IPS-18c (cell line): ENCODE results near the gene IDUA.
"Not testable (repeated sequence)": the region's sequence is repeated elsewhere in the genome, so short reads cannot be mapped to it uniquely, and the experiment has no call there.

Source experiments
- H3K4me3 ChIP-seq: 2 replicates; pipeline ENCODE4 v1.7.0; 2013; ENCODE audit warnings: low read depth, mild to moderate bottlenecking, low read length, moderate library complexity; ENCODE audit not compliant: insufficient read depth
- H3K9me3 ChIP-seq: one replicate; pipeline ENCODE4 v1.6.1; 2013; ENCODE audit warnings: mild to moderate bottlenecking, low read length, moderate library complexity; ENCODE audit not compliant: control insufficient read depth, insufficient read depth

IDUA gene

DNA sequence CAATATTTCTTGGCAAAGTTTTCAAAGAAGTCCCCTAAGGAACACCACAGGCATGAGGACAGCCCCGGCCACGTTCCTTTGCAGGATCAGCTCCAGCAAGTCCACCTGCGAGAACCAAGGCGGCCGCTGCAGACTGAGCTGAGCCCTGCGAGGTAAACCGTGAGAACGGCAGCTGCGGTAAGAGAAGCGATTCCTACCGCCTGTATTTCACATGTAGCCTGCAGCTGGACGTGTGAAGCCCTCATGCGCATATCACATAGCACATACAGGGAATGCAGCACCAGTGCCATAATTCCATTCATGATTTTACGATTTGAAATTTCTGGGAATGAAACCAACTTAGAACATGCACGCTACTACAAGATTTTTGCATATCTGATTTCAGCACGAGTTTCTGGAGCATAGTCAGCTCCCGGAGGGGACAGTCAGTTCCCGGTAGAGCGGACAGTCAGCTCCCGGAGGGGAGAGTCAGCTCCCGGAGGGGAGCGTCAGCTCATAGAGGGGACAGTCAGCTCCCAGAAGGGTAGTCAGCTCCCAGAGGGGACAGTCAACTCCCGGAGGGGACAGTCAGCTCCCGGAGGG, 66.3 kb downstream of the IDUA start:
- Histone ChIP-seq H3K4me3 (no peak overlapping the region), H3K9me3 (no peaks in the 10 kb centered on the region)

DNA sequence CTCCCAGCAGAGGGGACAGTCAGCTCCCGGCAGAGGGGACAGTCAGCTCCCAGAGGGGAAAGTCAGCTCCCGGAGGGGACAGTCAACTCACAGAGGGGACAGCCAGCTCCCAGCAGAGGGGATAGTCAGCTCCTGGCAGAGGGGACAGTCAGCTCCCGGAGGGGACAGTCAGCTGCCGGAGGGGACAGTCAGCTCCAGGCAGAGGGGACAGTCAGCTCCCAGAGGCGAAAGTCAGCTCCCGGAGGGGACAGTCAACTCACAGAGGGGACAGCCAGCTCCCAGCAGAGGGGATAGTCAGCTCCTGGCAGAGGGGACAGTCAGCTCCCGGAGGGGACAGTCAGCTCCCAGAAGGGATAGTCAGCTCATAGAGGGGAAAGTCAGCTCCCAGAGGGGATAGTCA, 67.0 kb downstream of the IDUA start:
- H3K9me3 ChIP-seq, H3K4me3 ChIP-seq: not testable (repeated sequence)
